WTC11 (cell line): Measurements from ENCODE around the gene CLIC6. TPM values are rescaled to one million over a fixed set of nuclear protein-coding genes. Genes with fewer than 3 reads are reported as not detected.

ENCODE experiments used
- ATAC-seq: fragments of 200-7000 bp; cut with Tn5 transposase; 2 replicates; pipeline ENCODE4 v1.10.0; 2021; ENCODE audit warnings: mild to moderate bottlenecking, moderate library complexity
- CTCF ChIA-PET: fragments of 300-600 bp; sonication (Branson Sonifier 250); formaldehyde crosslinking; loops from one replicate; lab custom pipeline; 2021; ENCODE audit warnings: antibody characterized with exemption; lab: Charles Lee
- POLR2A ChIA-PET: fragments of 350-600 bp; sonication (Branson Sonifier 250); formaldehyde crosslinking; loops from one replicate; lab custom pipeline; 2021; ENCODE audit warnings: antibody characterized with exemption; lab: Charles Lee
- DNase-seq: peaks from one replicate; pipeline ENCODE4 v3.0.0; 2021; ENCODE audit warnings: low spot score
- H3K27ac Mint-ChIP-seq: 2 replicates; pipeline ENCODE4 v1.8.0; 2021; ENCODE audit warnings: mixed read lengths
- H3K27me3 Mint-ChIP-seq: 2 replicates; pipeline ENCODE4 v1.8.0; 2021; ENCODE audit warnings: low read depth, mild to moderate bottlenecking, moderate library complexity, mixed read lengths
- H3K36me3 Mint-ChIP-seq: 2 replicates; pipeline ENCODE4 v1.8.0; 2021; ENCODE audit warnings: mixed read lengths
- H3K4me1 Mint-ChIP-seq: 2 replicates; pipeline ENCODE4 v1.8.0; 2022; ENCODE audit warnings: mixed read lengths
- H3K4me3 Mint-ChIP-seq: 2 replicates; pipeline ENCODE4 v1.8.0; 2021; ENCODE audit warnings: mild to moderate bottlenecking, moderate library complexity, mixed read lengths
- H3K9me3 Mint-ChIP-seq: 2 replicates; pipeline ENCODE4 v1.8.0; 2021; ENCODE audit warnings: mixed read lengths
- ARID4B ChIP-seq: sonication (generic); formaldehyde crosslinking; IDR thresholded peaks from 2 replicates; pipeline ENCODE4 v1.8.0; 2023; ENCODE audit warnings: missing genetic modification reagents, mild to moderate bottlenecking, borderline replicate concordance
- ATF2 ChIP-seq: sonication (generic); formaldehyde crosslinking; IDR thresholded peaks from 2 replicates; pipeline ENCODE4 v1.8.1; 2022; ENCODE audit warnings: low read depth, missing genetic modification reagents, borderline replicate concordance
- ATF3 ChIP-seq: sonication (generic); formaldehyde crosslinking; conservative IDR thresholded peaks from 2 replicates; pipeline ENCODE4 v1.8.1; 2022; ENCODE audit warnings: mild to moderate bottlenecking, missing genetic modification reagents
- CDX4 ChIP-seq: fragments of 250-450 bp; sonication (Bioruptor Pico); IDR thresholded peaks from 2 replicates; pipeline ENCODE4 v1.9.0; 2021; ENCODE audit warnings: moderate library complexity, mild to moderate bottlenecking, inconsistent platforms, borderline replicate concordance
- CREB1 ChIP-seq: sonication (generic); formaldehyde crosslinking; IDR thresholded peaks from 2 replicates; pipeline ENCODE4 v1.8.0; 2023; ENCODE audit warnings: mild to moderate bottlenecking, missing genetic modification reagents
- CREM ChIP-seq: sonication (generic); formaldehyde crosslinking; IDR thresholded peaks from 2 replicates; pipeline ENCODE4 v1.8.1; 2022; ENCODE audit warnings: mild to moderate bottlenecking, missing genetic modification reagents, moderate library complexity
- EMX1 ChIP-seq: fragments of 250-450 bp; sonication (Bioruptor Pico); IDR thresholded peaks from 2 replicates; pipeline ENCODE4 v1.8.0; 2021; ENCODE audit warnings: mild to moderate bottlenecking
- FOXJ3 ChIP-seq: sonication (generic); formaldehyde crosslinking; IDR thresholded peaks from 2 replicates; pipeline ENCODE4 v1.9.0; 2021; ENCODE audit warnings: missing genetic modification reagents, mild to moderate bottlenecking, borderline replicate concordance
- FOXK1 ChIP-seq: sonication (generic); formaldehyde crosslinking; IDR thresholded peaks from 2 replicates; pipeline ENCODE4 v1.8.0; 2022; ENCODE audit warnings: mild to moderate bottlenecking, moderate library complexity, missing genetic modification reagents
- FOXP1 ChIP-seq: sonication (generic); formaldehyde crosslinking; IDR thresholded peaks from 2 replicates; pipeline ENCODE4 v1.8.0; 2022; ENCODE audit warnings: missing genetic modification reagents, mild to moderate bottlenecking, moderate library complexity, borderline replicate concordance
- FOXP4 ChIP-seq: sonication (generic); formaldehyde crosslinking; IDR thresholded peaks from 2 replicates; pipeline ENCODE4 v1.8.0; 2022; ENCODE audit warnings: mild to moderate bottlenecking, missing genetic modification reagents
- GABPB1 ChIP-seq: sonication (generic); formaldehyde crosslinking; IDR thresholded peaks from 2 replicates; pipeline ENCODE4 v1.8.1; 2023; ENCODE audit warnings: mild to moderate bottlenecking, missing genetic modification reagents
- NFATC4 ChIP-seq: fragments of 250-450 bp; sonication (Bioruptor Pico); IDR thresholded peaks from 2 replicates; pipeline ENCODE4 v1.9.0; 2021; ENCODE audit warnings: mild to moderate bottlenecking
- NFE2L1 ChIP-seq: sonication (generic); formaldehyde crosslinking; IDR thresholded peaks from 2 replicates; pipeline ENCODE4 v1.8.1; 2023; ENCODE audit warnings: missing genetic modification reagents
- NR2C2 ChIP-seq: sonication (generic); formaldehyde crosslinking; IDR thresholded peaks from 2 replicates; pipeline ENCODE4 v1.8.0; 2022; ENCODE audit warnings: mild to moderate bottlenecking, missing genetic modification reagents
- NR3C1 ChIP-seq: sonication (generic); formaldehyde crosslinking; conservative IDR thresholded peaks from 2 replicates; pipeline ENCODE4 v1.8.1; 2023; ENCODE audit warnings: low read depth, mild to moderate bottlenecking, missing genetic modification reagents
- RORB ChIP-seq: fragments of 250-450 bp; sonication (Bioruptor Pico); IDR thresholded peaks from 2 replicates; pipeline ENCODE4 v1.9.0; 2021; ENCODE audit warnings: mild to moderate bottlenecking
- SMAD3 ChIP-seq: sonication (generic); formaldehyde crosslinking; IDR thresholded peaks from 2 replicates; pipeline ENCODE4 v1.8.0; 2022; ENCODE audit warnings: missing genetic modification reagents, mild to moderate bottlenecking, borderline replicate concordance
- SMAD4 ChIP-seq: sonication (generic); formaldehyde crosslinking; IDR thresholded peaks from 2 replicates; pipeline ENCODE4 v1.8.0; 2022; ENCODE audit warnings: mild to moderate bottlenecking, missing genetic modification reagents
- TCF7 ChIP-seq: sonication (generic); formaldehyde crosslinking; IDR thresholded peaks from 2 replicates; pipeline ENCODE4 v1.8.0; 2022; ENCODE audit warnings: mild to moderate bottlenecking, low read depth, missing genetic modification reagents, moderate library complexity
- TEAD4 ChIP-seq: sonication (generic); formaldehyde crosslinking; IDR thresholded peaks from 2 replicates; pipeline ENCODE4 v1.8.0; 2022; ENCODE audit warnings: mild to moderate bottlenecking, missing genetic modification reagents
- USF1 ChIP-seq: sonication (generic); formaldehyde crosslinking; IDR thresholded peaks from 2 replicates; pipeline ENCODE4 v1.8.0; 2022; ENCODE audit warnings: mild to moderate bottlenecking, missing genetic modification reagents
- ZNF121 ChIP-seq: sonication (generic); formaldehyde crosslinking; IDR thresholded peaks from 2 replicates; pipeline ENCODE4 v1.8.0; 2023; ENCODE audit warnings: missing genetic modification reagents
- ZNF263 ChIP-seq: sonication (generic); formaldehyde crosslinking; IDR thresholded peaks from 2 replicates; pipeline ENCODE4 v1.8.1; 2022; ENCODE audit warnings: low read depth, mild to moderate bottlenecking, moderate library complexity, missing genetic modification reagents
- ZNF512 ChIP-seq: sonication (generic); formaldehyde crosslinking; IDR thresholded peaks from 2 replicates; pipeline ENCODE4 v1.8.1; 2022; ENCODE audit warnings: missing genetic modification reagents, borderline replicate concordance
- total RNA-seq: library from RNA; stranded (reverse); gene quantifications from 3 replicates; pipeline ENCODE4 v1.2.3, GENCODE V29; 2021

The CLIC6 gene
- total RNA-seq, 1 experiment from 2014 or later, result 1.8 TPM

GRCh38 chr21:34671891-34672290, 3.1 kb downstream of the CLIC6 start (continued):
- TF ChIP-seq ARID4B (CRISPR knock-in tag) (no peak), USF1 (CRISPR knock-in tag) (no peak), NR2C2 (CRISPR knock-in tag) (no peak)
- TF ChIP-seq, all 79 proteins: peak for 0

- TF ChIP-seq SMAD3 (no peak), CDX4 (CRISPR knock-in tag) (no peak), TCF7 (CRISPR knock-in tag) (no peak), FOXK1 (no peak), FOXP1 (CRISPR knock-in tag) (no peak), SMAD4 (no peak), NFE2L1 (CRISPR knock-in tag) (no peak), ZNF512 (no peak)
- TF ChIP-seq, all 79 proteins: peak for 0
- ATAC-seq (no peak), DNase-seq (no peak)
- H3K9me3 Mint-ChIP-seq, result no peaks in the 10 kb centered on the region
- H3K4me3 Mint-ChIP-seq, result no peak overlapping the region
- H3K36me3 Mint-ChIP-seq, result no peaks in the 10 kb centered on the region
- peaks cover 27% of the 10 kb centered on the region for H3K4me1 Mint-ChIP-seq
- peaks cover 52% of the 10 kb centered on the region for H3K27me3 Mint-ChIP-seq
- POLR2A ChIA-PET, result no interaction called here
- no peak overlapping the region for H3K27ac Mint-ChIP-seq
- CTCF ChIA-PET, result no interaction called here
Measured at GRCh38 chr21:34673006-34673405, 4.2 kb downstream of the CLIC6 start.

GRCh38 chr21:34674468-34674867, 5.7 kb downstream of the CLIC6 start:
- peaks cover 37% of the 10 kb centered on the region for H3K27me3 Mint-ChIP-seq
- H3K27ac Mint-ChIP-seq, result no peak overlapping the region
- H3K4me1 Mint-ChIP-seq, result peaks cover 22% of the 10 kb centered on the region
- H3K9me3 Mint-ChIP-seq, result peaks cover 7% of the 10 kb centered on the region
- H3K36me3 Mint-ChIP-seq, result no peaks in the 10 kb centered on the region; the same call in 1 of the 2 replicates
- DNase-seq (no peak), ATAC-seq (no peak)
- H3K4me3 Mint-ChIP-seq, result no peak overlapping the region
- CTCF ChIA-PET, result interaction anchor here (0.8 kb wide), 1 partner anchor 71 kb away, joined by 3 read pairs; no protein-coding TSS in a partner anchor
- TF ChIP-seq NR3C1, result no peak
- TF ChIP-seq NR2C2 (CRISPR knock-in tag), result no peak
- TF ChIP-seq ATF2 (CRISPR knock-in tag), result no peak
- TF ChIP-seq CREM, result no peak
- no peak for TF ChIP-seq FOXP4
- no peak for TF ChIP-seq FOXP1 (CRISPR knock-in tag)
- TF ChIP-seq CREB1 (CRISPR knock-in tag), result no peak
- TF ChIP-seq FOXJ3 (CRISPR knock-in tag), result no peak
- no peak for TF ChIP-seq ZNF121 (CRISPR knock-in tag)
- no peak for TF ChIP-seq GABPB1 (CRISPR knock-in tag)
- TF ChIP-seq EMX1 (CRISPR knock-in tag), result no peak
- TF ChIP-seq TEAD4 (CRISPR knock-in tag), result no peak
- TF ChIP-seq ATF3 (CRISPR knock-in tag), result no peak
- no peak for TF ChIP-seq ZNF263 (CRISPR knock-in tag)
- TF ChIP-seq NFATC4 (CRISPR knock-in tag), result no peak
- no peak for TF ChIP-seq RORB
- POLR2A ChIA-PET, result no interaction called here
